ENCODE data around the gene CFHR3.
"Not testable (repeated sequence)": the region's sequence is repeated elsewhere in the genome, so short reads cannot be mapped to it uniquely, and the experiment has no call there.

DNA sequence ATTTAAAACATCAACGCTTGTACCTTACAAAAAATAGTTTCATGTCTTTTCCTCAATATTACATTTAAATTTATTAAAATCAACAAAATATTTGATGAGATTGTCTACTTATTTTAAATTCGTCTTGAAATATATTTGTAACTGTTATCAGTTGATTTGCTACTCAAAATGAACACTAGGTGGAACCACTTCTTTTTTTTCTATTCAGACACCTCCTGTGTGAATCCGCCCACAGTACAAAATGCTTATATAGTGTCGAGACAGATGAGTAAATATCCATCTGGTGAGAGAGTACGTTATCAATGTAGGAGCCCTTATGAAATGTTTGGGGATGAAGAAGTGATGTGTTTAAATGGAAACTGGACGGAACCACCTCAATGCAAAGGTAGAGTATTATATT is 31.4 kb upstream of the CFHR3 start:
- TF ChIP-seq, protein P1, sequence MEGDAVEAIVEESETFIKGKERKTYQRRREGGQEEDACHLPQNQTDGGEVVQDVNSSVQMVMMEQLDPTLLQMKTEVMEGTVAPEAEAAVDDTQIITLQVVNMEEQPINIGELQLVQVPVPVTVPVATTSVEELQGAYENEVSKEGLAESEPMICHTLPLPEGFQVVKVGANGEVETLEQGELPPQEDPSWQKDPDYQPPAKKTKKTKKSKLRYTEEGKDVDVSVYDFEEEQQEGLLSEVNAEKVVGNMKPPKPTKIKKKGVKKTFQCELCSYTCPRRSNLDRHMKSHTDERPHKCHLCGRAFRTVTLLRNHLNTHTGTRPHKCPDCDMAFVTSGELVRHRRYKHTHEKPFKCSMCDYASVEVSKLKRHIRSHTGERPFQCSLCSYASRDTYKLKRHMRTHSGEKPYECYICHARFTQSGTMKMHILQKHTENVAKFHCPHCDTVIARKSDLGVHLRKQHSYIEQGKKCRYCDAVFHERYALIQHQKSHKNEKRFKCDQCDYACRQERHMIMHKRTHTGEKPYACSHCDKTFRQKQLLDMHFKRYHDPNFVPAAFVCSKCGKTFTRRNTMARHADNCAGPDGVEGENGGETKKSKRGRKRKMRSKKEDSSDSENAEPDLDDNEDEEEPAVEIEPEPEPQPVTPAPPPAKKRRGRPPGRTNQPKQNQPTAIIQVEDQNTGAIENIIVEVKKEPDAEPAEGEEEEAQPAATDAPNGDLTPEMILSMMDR (IDR thresholded peaks at IDR 0.05), result not testable (repeated sequence)
- TF ChIP-seq POLR2A (IDR thresholded peaks at IDR 0.05), result not testable (repeated sequence)
